HG03045 (cell line): ENCODE data around the gene LAD1.

Experiments
- ATAC-seq: cut with Tn5 transposase; IDR thresholded peaks from one replicate; pipeline ENCODE4 v1.9.1; 2021; ENCODE audit warnings: mild to moderate bottlenecking, moderate library complexity; ENCODE audit not compliant: unreplicated experiment

The LAD1 gene

GRCh38 chr1:201350361-201350725 lies 48.8 kb downstream of the LAD1 start:
- ATAC-seq: no peak

GRCh38 chr1:201349092-201349491 lies 50.0 kb downstream of the LAD1 start:
- ATAC-seq: no peak

GRCh38 chr1:201348211-201348566 lies 50.9 kb downstream of the LAD1 start:
- no peak for ATAC-seq

- ATAC-seq: no peak
Observed at GRCh38 chr1:201347498-201348210, 51.5 kb downstream of the LAD1 start.

- ATAC-seq: no peak
Observed at GRCh38 chr1:201346987-201347386, 52.1 kb downstream of the LAD1 start.

- ATAC-seq: no peak
Observed at GRCh38 chr1:201346337-201346939, 52.7 kb downstream of the LAD1 start.

GRCh38 chr1:201345081-201345355 lies 54.1 kb downstream of the LAD1 start:
- no peak for ATAC-seq

- ATAC-seq: no peak
Observed at GRCh38 chr1:201344206-201345080, 54.7 kb downstream of the LAD1 start.

- no peak for ATAC-seq
Observed at GRCh38 chr1:201341377-201341776, 57.7 kb downstream of the LAD1 start.

GRCh38 chr1:201336711-201337450 lies 62.2 kb downstream of the LAD1 start:
- no peak for ATAC-seq

GRCh38 chr1:201335901-201336300 lies 63.2 kb downstream of the LAD1 start:
- no peak for ATAC-seq

- no peak for ATAC-seq
Observed at GRCh38 chr1:201335174-201335870, 63.8 kb downstream of the LAD1 start.

GRCh38 chr1:201334325-201335173 lies 64.6 kb downstream of the LAD1 start:
- no peak for ATAC-seq

GRCh38 chr1:201332616-201333335 lies 66.3 kb downstream of the LAD1 start:
- ATAC-seq: no peak

- no peak for ATAC-seq
Observed at GRCh38 chr1:201332021-201332420, 67.1 kb downstream of the LAD1 start.

- no peak for ATAC-seq
Observed at GRCh38 chr1:201331166-201331565, 68.0 kb downstream of the LAD1 start.
